HCT116 (cell line): ENCODE measurements around the gene EXOC6B. TPM values are rescaled to one million over a fixed set of nuclear protein-coding genes. Genes with fewer than 3 reads are reported as not detected.

Source experiments
- ATAC-seq: fragments of 200-7000 bp; cut with Tn5 transposase; 2 replicates; pipeline ENCODE4 v1.9.1; 2020; ENCODE audit warnings: mild to moderate bottlenecking, moderate library complexity
- BruUV-seq: library from RNA; stranded (reverse); fragments of 400-500 nt; replicated peaks from 2 replicates; lab custom pipeline; 2021; lab: Mats Ljungman, UMichigan
- CTCF ChIA-PET: fragments of 300-600 bp; sonication (Branson Sonifier 250); formaldehyde crosslinking; loops from one replicate; lab custom pipeline; 2021; ENCODE audit warnings: antibody characterized with exemption; lab: Charles Lee
- POLR2A ChIA-PET: fragments of 300-600, 350-600 bp; sonication (Branson Sonifier 250); formaldehyde crosslinking; loops from one replicate; lab custom pipeline; 2021; ENCODE audit warnings: antibody characterized with exemption; lab: Charles Lee
- RAD21 ChIA-PET, 2 experiments: fragments of 300-600 bp; sonication (Branson Sonifier 250); formaldehyde crosslinking; loops; one replicate each; lab custom pipeline; 2023; ENCODE audit warnings: low total read pairs in 2 of 2; ENCODE audit not compliant: uncharacterized antibody in 2 of 2, unreplicated experiment in 2 of 2, low non-redundant PET in 1 of 2; lab: Charles Lee
- DNase-seq: peaks from one replicate; pipeline ENCODE4 v3.0.0-alpha.2; 2010; ENCODE audit warnings: low read depth, low spot score
- H2AFZ ChIP-seq: fragments of 200-600 bp; shearing (Covaris generic), sonication (generic); 2 replicates; pipeline ENCODE4 v1.6.1; 2017; ENCODE audit warnings: low read depth, mixed run types, mixed read lengths, antibody characterized with exemption, low read length; ENCODE audit not compliant: poor library complexity, severe bottlenecking
- H3K27ac ChIP-seq: 2 replicates; pipeline ENCODE4 v1.5.1; 2012; ENCODE audit warnings: low read depth, low read length
- H3K27me3 ChIP-seq: fragments of 200-600 bp; sonication (generic); 2 replicates; pipeline ENCODE4 v1.6.1; 2016; ENCODE audit warnings: mixed run types, low read length, mixed read lengths; ENCODE audit not compliant: insufficient read depth
- H3K36me3 ChIP-seq, 2 experiments: fragments of 200-500 bp in 1 of 2; fragments of 200-600 bp in 1 of 2; sonication (Bioruptor generic) in 1 of 2; sonication (generic) in 1 of 2; 2 replicates each; pipeline versions ENCODE4 v1.5.1 to v1.6.1; 2014 to 2016; ENCODE audit warnings: low read length in 2 of 2, inconsistent platforms in 1 of 2, mixed read lengths in 1 of 2, mixed run types in 1 of 2; ENCODE audit not compliant: insufficient read depth in 2 of 2, control insufficient read depth in 1 of 2
- H3K4me1 ChIP-seq, 2 experiments: fragments of 200-600 bp in 1 of 2; sonication (generic) in 1 of 2; 2 replicates each; pipeline versions ENCODE4 v1.5.1 to v1.6.1; 2012 to 2017; ENCODE audit warnings: low read length in 2 of 2, inconsistent platforms in 1 of 2, mild to moderate bottlenecking in 1 of 2, mixed read lengths in 1 of 2, mixed run types in 1 of 2, moderate library complexity in 1 of 2; ENCODE audit not compliant: insufficient read depth in 2 of 2, control insufficient read depth in 1 of 2
- H3K4me2 ChIP-seq: fragments of 200-600 bp; sonication (generic); 2 replicates; pipeline ENCODE4 v1.6.1; 2017; ENCODE audit warnings: mixed run types, low read length, mixed read lengths
- H3K4me3 ChIP-seq, 2 experiments: fragments of 200-600 bp in 1 of 2; sonication (generic) in 1 of 2; replicated peaks in 1 of 2; 2 replicates each; pipeline ENCODE4 v1.5.1; 2011 to 2016; ENCODE audit warnings: low read length in 2 of 2, control low read depth in 1 of 2, low read depth in 1 of 2, mild to moderate bottlenecking in 1 of 2, mixed read lengths in 1 of 2, mixed run types in 1 of 2
- H3K79me2 ChIP-seq: fragments of 200-600 bp; sonication (generic); 2 replicates; pipeline ENCODE4 v1.6.1; 2017; ENCODE audit warnings: mild to moderate bottlenecking, mixed run types, low read length, moderate library complexity, mixed read lengths; ENCODE audit not compliant: insufficient read depth
- H3K9ac ChIP-seq: fragments of 200-600 bp; sonication (generic); 2 replicates; pipeline ENCODE4 v1.6.1; 2016; ENCODE audit warnings: low read length, mixed read lengths
- H3K9me2 ChIP-seq: fragments of 200-600 bp; sonication (generic), shearing (Covaris generic); 2 replicates; pipeline ENCODE4 v1.6.1; 2017; ENCODE audit warnings: mixed run types, mild to moderate bottlenecking, moderate library complexity; ENCODE audit not compliant: insufficient read depth
- H3K9me3 ChIP-seq, 2 experiments: fragments of 200-500 bp in 1 of 2; fragments of 200-600 bp in 1 of 2; sonication (Bioruptor generic) in 1 of 2; sonication (generic) in 1 of 2; 2 replicates each; pipeline ENCODE4 v1.6.1; 2014 to 2017; ENCODE audit warnings: low read length in 2 of 2, mixed read lengths in 2 of 2, inconsistent platforms in 1 of 2, low read depth in 1 of 2, mild to moderate bottlenecking in 1 of 2, mixed run types in 1 of 2, moderate library complexity in 1 of 2; ENCODE audit not compliant: control insufficient read depth in 1 of 2, insufficient read depth in 1 of 2
- H4K20me1 ChIP-seq: fragments of 200-600 bp; sonication (generic), shearing (Covaris generic); 2 replicates; pipeline ENCODE4 v1.6.1; 2017; ENCODE audit warnings: mixed run types, mild to moderate bottlenecking, moderate library complexity; ENCODE audit not compliant: insufficient read depth
- ATF3 ChIP-seq: IDR thresholded peaks from 2 replicates; pipeline ENCODE4 v1.6.1; 2012
- CBX3 ChIP-seq: IDR thresholded peaks from 2 replicates; pipeline ENCODE4 v1.6.1; 2012; ENCODE audit warnings: low read depth
- ELF1 ChIP-seq: IDR thresholded peaks from 2 replicates; pipeline ENCODE4 v1.6.1; 2012; ENCODE audit warnings: low read depth, borderline replicate concordance
- EZH2 ChIP-seq: fragments of 200-600 bp; sonication (generic); IDR thresholded peaks from 2 replicates; pipeline ENCODE4 v1.6.1; 2017; ENCODE audit warnings: antibody characterized with exemption, mixed run types
- EZH2phosphoT487 ChIP-seq: fragments of 200-600 bp; IDR thresholded peaks from 2 replicates; pipeline ENCODE4 v1.6.1; 2018; ENCODE audit warnings: antibody characterized with exemption, borderline replicate concordance
- JUND ChIP-seq: IDR thresholded peaks from 2 replicates; pipeline ENCODE4 v1.6.1; 2012
- MAX ChIP-seq: IDR thresholded peaks from 2 replicates; pipeline ENCODE4 v1.6.1; 2012
- POLR2A ChIP-seq: IDR thresholded peaks from 2 replicates; pipeline ENCODE4 v1.7.0; 2011; ENCODE audit warnings: borderline replicate concordance; ENCODE audit not compliant: insufficient read depth, insufficient read length; ENCODE audit errors: extremely low read depth
- POLR2AphosphoS5 ChIP-seq: IDR thresholded peaks from 2 replicates; pipeline ENCODE4 v1.6.1; 2011; ENCODE audit warnings: mild to moderate bottlenecking, low read depth, low read length, moderate library complexity
- REST ChIP-seq: IDR thresholded peaks from 2 replicates; pipeline ENCODE4 v1.6.1; 2012; ENCODE audit warnings: low read depth
- SIN3A ChIP-seq: IDR thresholded peaks from 2 replicates; pipeline ENCODE4 v1.6.1; 2012; ENCODE audit warnings: low read depth
- SRF ChIP-seq: IDR thresholded peaks from 2 replicates; pipeline ENCODE4 v1.6.1; 2012; ENCODE audit warnings: low read depth
- ZBTB33 ChIP-seq: IDR thresholded peaks from 2 replicates; pipeline ENCODE4 v1.6.1; 2011; ENCODE audit warnings: mild to moderate bottlenecking, low read length, moderate library complexity; ENCODE audit not compliant: insufficient replicate concordance; ENCODE audit errors: extremely low read depth
- intact Hi-C: fragments of 100-400 bp; cut with micrococcal nuclease; formaldehyde crosslinking; loops from 2 replicates; pipeline ENCODE4 v1.10.0; 2022
- total RNA-seq: library from RNA; stranded (reverse); gene quantifications from one replicate; pipeline ENCODE4 v1.2.1, GENCODE V29; 2021; ENCODE audit not compliant: unreplicated experiment

Gene EXOC6B
- total RNA-seq, 1 experiment from 2014 or later, result 25.4 TPM

- intact Hi-C loops, result loop anchor here (2.0 kb wide), 1 partner anchor 26 kb away; no protein-coding TSS in a partner anchor
- no peak overlapping the region for H3K4me2 ChIP-seq
- no peak overlapping the region for H3K27ac ChIP-seq
- H3K4me3 ChIP-seq, result no peak overlapping the region
- ChIA-PET RAD21 (no interaction called here), CTCF (no interaction called here), POLR2A (no interaction called here)
- DNase-seq, result no peak
- H4K20me1 ChIP-seq, result no peaks in the 10 kb centered on the region
- no peaks in the 10 kb centered on the region for H3K9me2 ChIP-seq
- no TSS peak for BruUV-seq
- no peak overlapping the region for H2AFZ ChIP-seq
- no peaks in the 10 kb centered on the region for H3K4me1 ChIP-seq
- TF ChIP-seq REST (no peak), ZBTB33 (no peak), EZH2phosphoT487 (no peak), SIN3A (no peak), MAX (no peak), POLR2A (no peak), SRF (no peak), ATF3 (no peak), EZH2 (no peak), ELF1 (no peak), JUND (no peak), CBX3 (no peak), POLR2AphosphoS5 (no peak)
- no peaks in the 10 kb centered on the region for H3K36me3 ChIP-seq
- no peaks in the 10 kb centered on the region for H3K79me2 ChIP-seq
- H3K9ac ChIP-seq, result no peak overlapping the region
- no peak for ATAC-seq
- H3K27me3 ChIP-seq, result no peaks in the 10 kb centered on the region
- peaks cover 0 to 3% of the 10 kb centered on the region in 2 experiments; a peak in 2 of 4 replicates for H3K9me3 ChIP-seq
Measured at GRCh38 chr2:72395096-72395495, 430.7 kb downstream of the EXOC6B start.
